ENCODE measurements around the gene OR51E2.

The OR51E2 gene

GRCh38 chr11:4662876-4663275 lies 34.8 kb downstream of the OR51E2 start:
- DNase-seq = no peak

- no peak for DNase-seq
These were observed 38.8 kb downstream of the OR51E2 start for GRCh38 chr11:4658629-4659445.

- DNase-seq = no peak
These were observed 42.9 kb downstream of the OR51E2 start for GRCh38 chr11:4654635-4655369.

GRCh38 chr11:4647766-4648165 lies 49.9 kb downstream of the OR51E2 start:
- DNase-seq = no peak

GRCh38 chr11:4645974-4646373 lies 51.7 kb downstream of the OR51E2 start:
- DNase-seq = no peak

GRCh38 chr11:4644233-4644632 lies 53.4 kb downstream of the OR51E2 start:
- no peak for DNase-seq

- no peak for DNase-seq
These were observed 54.0 kb downstream of the OR51E2 start, which contains the start of gene OR51E1 for GRCh38 chr11:4643682-4644081. Gene OR51E1, plus strand, starts transcription at chr11:4643982. Its CDS starts 8,545 bp downstream, at chr11:4652527.

- DNase-seq = no peak
These were observed 54.6 kb downstream of the OR51E2 start for GRCh38 chr11:4643076-4643475.

- no peak for DNase-seq
These were observed 55.6 kb downstream of the OR51E2 start for GRCh38 chr11:4642043-4642442.

GRCh38 chr11:4641501-4641900 lies 56.2 kb downstream of the OR51E2 start:
- no peak for DNase-seq

GRCh38 chr11:4639931-4640330 lies 57.7 kb downstream of the OR51E2 start:
- DNase-seq = no peak

- DNase-seq = no peak
These were observed 60.0 kb downstream of the OR51E2 start for GRCh38 chr11:4637662-4638047.

GRCh38 chr11:4636962-4637661 lies 60.5 kb downstream of the OR51E2 start, which contains the start of gene OR51D1:
Gene OR51D1, plus strand, starts transcription at chr11:4637477. Its CDS starts 2,314 bp downstream, at chr11:4639791.
- peak; percentile 20 to 41 for DNase-seq

GRCh38 chr11:4636136-4636535 lies 61.5 kb downstream of the OR51E2 start:
- no peak for DNase-seq
